IMR-90 (cell line): ENCODE data around the gene CD55. TPM values are rescaled to one million over a fixed set of nuclear protein-coding genes. Genes with fewer than 3 reads are reported as not detected.

Source experiments
- ATAC-seq: fragments of 200-7000 bp; cut with Tn5 transposase; 2 replicates; pipeline ENCODE4 v1.9.1; 2020; ENCODE audit warnings: low read depth, mild to moderate bottlenecking, moderate library complexity
- BruUV-seq: library from RNA; stranded (reverse); fragments of 400-500 nt; replicated peaks from 2 replicates; lab custom pipeline; 2021; lab: Mats Ljungman, UMichigan
- CTCF ChIA-PET: fragments of 300-600 bp; formaldehyde crosslinking; extraction: SDS; loops from one replicate; lab custom pipeline; 2021; ENCODE audit warnings: antibody characterized with exemption; lab: Yijun Ruan, JAX
- POLR2A ChIA-PET: fragments of 300-600 bp; sonication (Branson Sonifier 250); formaldehyde crosslinking; loops from one replicate; lab custom pipeline; 2022; ENCODE audit warnings: antibody characterized with exemption; ENCODE audit not compliant: unreplicated experiment; lab: Charles Lee
- DNase-seq: peaks from one replicate; pipeline ENCODE4 v3.0.0; 2013
- H2AFZ ChIP-seq: replicated peaks from 2 replicates; pipeline ENCODE3; 2013; ENCODE audit warnings: low read length, mild to moderate bottlenecking; ENCODE audit not compliant: poor library complexity
- H2AK5ac ChIP-seq: 2 replicates; pipeline ENCODE4 v1.6.1; 2013; ENCODE audit warnings: low read depth, low read length, inconsistent platforms
- H2AK9ac ChIP-seq: replicated peaks from 2 replicates; pipeline ENCODE3; 2013; ENCODE audit warnings: mild to moderate bottlenecking, low read depth, low read length, moderate library complexity; ENCODE audit not compliant: poor library complexity
- H2BK120ac ChIP-seq: 2 replicates; pipeline ENCODE4 v1.6.1; 2013; ENCODE audit warnings: low read depth, low read length, inconsistent platforms
- H2BK15ac ChIP-seq: 3 replicates; pipeline ENCODE4 v1.6.1; 2013; ENCODE audit warnings: low read depth, low read length, inconsistent platforms
- H2BK20ac ChIP-seq: 2 replicates; pipeline ENCODE4 v1.6.1; 2013; ENCODE audit warnings: low read depth, mild to moderate bottlenecking, inconsistent platforms, low read length, moderate library complexity
- H2BK5ac ChIP-seq: 2 replicates; pipeline ENCODE4 v1.6.1; 2013; ENCODE audit warnings: mild to moderate bottlenecking, low read depth, low read length, inconsistent platforms; ENCODE audit not compliant: poor library complexity, severe bottlenecking
- H3K14ac ChIP-seq: replicated peaks from 2 replicates; pipeline ENCODE4 v1.6.1; 2013; ENCODE audit warnings: low read depth, low read length, inconsistent platforms
- H3K18ac ChIP-seq: 2 replicates; pipeline ENCODE4 v1.6.1; 2013; ENCODE audit warnings: low read depth, low read length, control low read depth
- H3K23ac ChIP-seq: 2 replicates; pipeline ENCODE4 v1.6.1; 2013; ENCODE audit warnings: low read depth, low read length, inconsistent platforms
- H3K27ac ChIP-seq: 2 replicates; pipeline ENCODE4 v1.5.1; 2013; ENCODE audit warnings: mild to moderate bottlenecking, control low read depth, low read length; ENCODE audit not compliant: insufficient read depth
- H3K27me3 ChIP-seq: 2 replicates; pipeline ENCODE4 v1.6.1; 2013; ENCODE audit warnings: low read length; ENCODE audit not compliant: control insufficient read depth, insufficient read depth
- H3K36me3 ChIP-seq: 2 replicates; pipeline ENCODE4 v1.6.1; 2013; ENCODE audit warnings: low read length, mixed read lengths; ENCODE audit not compliant: control insufficient read depth, insufficient read depth
- H3K4ac ChIP-seq: 2 replicates; pipeline ENCODE4 v1.6.1; 2013; ENCODE audit warnings: low read depth, low read length, inconsistent platforms
- H3K4me1 ChIP-seq: 2 replicates; pipeline ENCODE4 v1.6.1; 2013; ENCODE audit warnings: low read length, mixed read lengths; ENCODE audit not compliant: control insufficient read depth, insufficient read depth
- H3K4me2 ChIP-seq: 2 replicates; pipeline ENCODE4 v1.6.1; 2013; ENCODE audit warnings: low read depth, mild to moderate bottlenecking, control low read depth, low read length, moderate library complexity
- H3K4me3 ChIP-seq: 2 replicates; pipeline ENCODE4 v1.5.1; 2013; ENCODE audit warnings: low read depth, mild to moderate bottlenecking, control low read depth, low read length, moderate library complexity; ENCODE audit not compliant: insufficient read depth
- H3K56ac ChIP-seq: 2 replicates; pipeline ENCODE4 v1.6.1; 2013; ENCODE audit warnings: low read length, inconsistent platforms; ENCODE audit not compliant: insufficient read depth; ENCODE audit errors: extremely low read depth
- H3K79me1 ChIP-seq, 2 experiments: 2 replicates each; pipeline ENCODE4 v1.6.1; 2013; ENCODE audit warnings: low read length in 2 of 2, inconsistent platforms in 1 of 2, low read depth in 1 of 2
- H3K9ac ChIP-seq: 2 replicates; pipeline ENCODE4 v1.6.1; 2013; ENCODE audit warnings: low read depth, low read length, control low read depth
- H3K9me1 ChIP-seq: 2 replicates; pipeline ENCODE4 v1.6.1; 2013; ENCODE audit warnings: low read length, inconsistent platforms; ENCODE audit not compliant: insufficient read depth
- H3K9me3 ChIP-seq: 2 replicates; pipeline ENCODE4 v1.6.1; 2013; ENCODE audit warnings: low read length; ENCODE audit not compliant: control insufficient read depth, insufficient read depth
- H4K20me1 ChIP-seq: 2 replicates; pipeline ENCODE4 v1.6.1; 2013; ENCODE audit warnings: low read length, inconsistent platforms; ENCODE audit not compliant: insufficient read depth
- H4K5ac ChIP-seq: 2 replicates; pipeline ENCODE4 v1.6.1; 2013; ENCODE audit warnings: mild to moderate bottlenecking, low read depth, low read length, control low read depth
- H4K8ac ChIP-seq, 2 experiments: 2 replicates each; pipeline ENCODE4 v1.6.1; 2013; ENCODE audit warnings: low read depth in 2 of 2, low read length in 2 of 2, control low read depth in 1 of 2, inconsistent platforms in 1 of 2
- H4K91ac ChIP-seq: 2 replicates; pipeline ENCODE4 v1.6.1; 2013; ENCODE audit warnings: low read depth, low read length, inconsistent platforms; ENCODE audit not compliant: insufficient read depth
- BHLHE40 ChIP-seq: fragments of 150-350 bp; IDR thresholded peaks from 2 replicates; pipeline ENCODE4 v1.6.1; 2016; ENCODE audit warnings: mild to moderate bottlenecking, low read depth, low read length
- CHD1 ChIP-seq: IDR thresholded peaks from 2 replicates; pipeline ENCODE4 v1.6.1; 2012; ENCODE audit warnings: low read depth, low read length, improper control_type of control experiment
- CTCF ChIP-seq: conservative IDR thresholded peaks from 2 replicates; pipeline ENCODE4 v1.5.1; 2012; ENCODE audit warnings: mild to moderate bottlenecking, low read depth, low read length, improper control_type of control experiment
- ELK1 ChIP-seq: fragments of 150-350 bp; IDR thresholded peaks from 2 replicates; pipeline ENCODE4 v1.6.1; 2016; ENCODE audit warnings: low read depth, mild to moderate bottlenecking, low read length, moderate library complexity, borderline replicate concordance
- MAFK ChIP-seq: IDR thresholded peaks from 2 replicates; pipeline ENCODE4 v1.6.1; 2012; ENCODE audit warnings: low read depth, low read length, improper control_type of control experiment
- MAZ ChIP-seq: IDR thresholded peaks from 2 replicates; pipeline ENCODE4 v1.6.1; 2012; ENCODE audit warnings: low read depth, mild to moderate bottlenecking, low read length, improper control_type of control experiment, moderate library complexity, borderline replicate concordance
- MXI1 ChIP-seq: IDR thresholded peaks from 2 replicates; pipeline ENCODE4 v1.6.1; 2012; ENCODE audit warnings: low read depth, mild to moderate bottlenecking, low read length, moderate library complexity, borderline replicate concordance
- RAD21 ChIP-seq: IDR thresholded peaks from 2 replicates; pipeline ENCODE4 v1.6.1; 2012; ENCODE audit warnings: low read length, improper control_type of control experiment
- RCOR1 ChIP-seq: IDR thresholded peaks from 2 replicates; pipeline ENCODE4 v1.6.1; 2012; ENCODE audit warnings: mild to moderate bottlenecking, low read length, improper control_type of control experiment; ENCODE audit not compliant: insufficient replicate concordance
- WGBS, 2 experiments: methylation state at CpG; one replicate each; pipeline versions ENCODE4 v1.1.5 to v1.1.7; 2013; ENCODE audit warnings: missing lambda C conversion rate in 2 of 2; ENCODE audit not compliant: insufficient read length in 1 of 2; ENCODE audit errors: extremely low coverage in 2 of 2; 5-methylcytosine and 5-hydroxymethylcytosine counted together
- dilution Hi-C: fragments of 300-500 bp; cut with HindIII; formaldehyde crosslinking; loops from one replicate; pipeline ENCODE4 v1.14.3; 2018; ENCODE audit warnings: low sequenced_read_pairs; ENCODE audit not compliant: unreplicated experiment
- in situ Hi-C: fragments of 300-500 bp; cut with MboI; formaldehyde crosslinking; loops from 3 replicates; pipeline ENCODE4 v1.14.3; 2019; ENCODE audit warnings: low sequenced_read_pairs, inconsistent platforms, mixed read lengths
- intact Hi-C: fragments of 100-400 bp; cut with micrococcal nuclease; formaldehyde crosslinking; loops from 2 replicates; pipeline ENCODE4 v1.10.0; 2022
- polyA plus RNA-seq, 3 experiments: library from polyadenylated mRNA; depleted of rRNA; stranded (reverse); fragments of >200 nt; gene quantifications; 2 replicates each; pipeline ENCODE4 v1.2.3, GENCODE V29; 2012; ENCODE audit warnings: low replicate concordance in 1 of 3
- total RNA-seq: library from RNA; depleted of rRNA; stranded (reverse); fragments of >200 nt; gene quantifications from 2 replicates; pipeline ENCODE4 v1.2.3, GENCODE V29; 2012

The CD55 gene
- total and polyA plus RNA-seq, 2 of the 4 experiments (the other 2 are of a cell fraction) = 6.6 to 11.5 TPM

GRCh38 chr1:207315435-207315834 is 6.0 kb upstream of the CD55 start:
- TF ChIP-seq RCOR1 (no peak), RAD21 (no peak), MAFK (no peak), MAZ (no peak), CHD1 (no peak), CTCF (no peak), ELK1 (no peak), MXI1 (no peak), BHLHE40 (no peak)
- Histone ChIP-seq H3K4ac (no peak overlapping the region), H3K4me3 (no peak overlapping the region), H3K79me1 (no peaks in the 10 kb centered on the region), H2BK120ac (0 out of 2 replicates have a peak overlapping the region, but pooled peaks have one; percentile 7), H3K36me3 (no peaks in the 10 kb centered on the region), H2BK5ac (no peak overlapping the region), H3K9me1 (peaks cover 6% of the 10 kb centered on the region), H3K9ac (no peak overlapping the region), H3K4me2 (no peak overlapping the region), H2BK15ac (no peak overlapping the region), H2AK9ac (no peak overlapping the region), H3K27ac (no peak overlapping the region), H3K14ac (peak overlapping the region; percentile 1; the same call in 1 of the 2 replicates), H3K9me3 (no peaks in the 10 kb centered on the region), H3K56ac (no peak overlapping the region), H4K91ac (no peak overlapping the region), H2BK20ac (no peak overlapping the region), H3K23ac (no peak overlapping the region), H4K8ac (no peak overlapping the region), H2AFZ (no peak overlapping the region), H4K20me1 (no peaks in the 10 kb centered on the region), H3K4me1 (peaks cover 2% of the 10 kb centered on the region; the same call in 1 of the 2 replicates), H2AK5ac (peak overlapping the region; percentile 31; the same call in 1 of the 2 replicates), H3K27me3 (no peaks in the 10 kb centered on the region), H3K18ac (peak overlapping the region; percentile 20; the same call in 1 of the 2 replicates), H4K5ac (no peak overlapping the region)
- DNase-seq = no peak
- in situ Hi-C loops (no loop called here), intact Hi-C loops (no loop called here), dilution Hi-C loops (no loop called here)
- no peak for ATAC-seq
- WGBS, 2 experiments = 72% methylated on average over 3 of the region's 3 CpGs; no CpG with 5 or more reads in 1 of the 2 experiments
- POLR2A ChIA-PET = no interaction called here
- BruUV-seq = no TSS peak
- CTCF ChIA-PET = no interaction called here
